OCI-LY7 (cell line): ENCODE measurements around the gene PUM2. TPM values are rescaled to one million over a fixed set of nuclear protein-coding genes. Genes with fewer than 3 reads are reported as not detected.
A peak's percentile ranks its signal among the peaks of the same experiment; 100 is the strongest.

ENCODE experiments used
- BruUV-seq: library from RNA; stranded (reverse); fragments of 400-500 nt; replicated peaks from 2 replicates; lab custom pipeline; 2021; lab: Mats Ljungman, UMichigan
- CTCF ChIA-PET: fragments of 300-600 bp; sonication (Branson Sonifier 250); formaldehyde crosslinking; loops from one replicate; lab custom pipeline; 2022; ENCODE audit warnings: antibody characterized with exemption; ENCODE audit not compliant: unreplicated experiment; lab: Charles Lee
- POLR2A ChIA-PET: fragments of 300-600 bp; sonication (Branson Sonifier 250); formaldehyde crosslinking; loops from one replicate; lab custom pipeline; 2022; ENCODE audit warnings: antibody characterized with exemption; lab: Charles Lee
- DNase-seq: peaks from one replicate; pipeline ENCODE4 v3.0.0-alpha.2; 2015; ENCODE audit warnings: low spot score
- H2AFZ ChIP-seq: fragments of 200-600 bp; sonication (generic), shearing (Covaris generic); 2 replicates; pipeline ENCODE4 v1.6.1; 2014; ENCODE audit warnings: mild to moderate bottlenecking, antibody characterized with exemption, low read length, moderate library complexity
- H3K27ac ChIP-seq: fragments of 200-600 bp; sonication (generic); 2 replicates; pipeline ENCODE4 v1.5.1; 2014; ENCODE audit warnings: mixed run types, low read depth, mild to moderate bottlenecking, moderate library complexity, low read length, inconsistent platforms; ENCODE audit not compliant: poor library complexity, severe bottlenecking
- H3K36me3 ChIP-seq: fragments of 200-600 bp; sonication (generic); 2 replicates; pipeline ENCODE4 v1.6.1; 2014; ENCODE audit warnings: mild to moderate bottlenecking, antibody characterized with exemption, low read length, moderate library complexity, mixed read lengths; ENCODE audit not compliant: insufficient read depth
- H3K4me1 ChIP-seq: fragments of 200-600 bp; sonication (generic); 2 replicates; pipeline ENCODE4 v1.5.1; 2014; ENCODE audit warnings: mild to moderate bottlenecking, low read length; ENCODE audit not compliant: insufficient read depth, poor library complexity, severe bottlenecking
- H3K4me2 ChIP-seq: fragments of 200-600 bp; sonication (generic); 2 replicates; pipeline ENCODE4 v1.6.1; 2014; ENCODE audit warnings: mild to moderate bottlenecking, low read length
- H3K4me3 ChIP-seq: fragments of 200-600 bp; sonication (generic); 2 replicates; pipeline ENCODE4 v1.5.1; 2014; ENCODE audit warnings: mild to moderate bottlenecking, low read depth, low read length; ENCODE audit not compliant: poor library complexity, severe bottlenecking
- H3K79me2 ChIP-seq: fragments of 200-600 bp; sonication (generic); 2 replicates; pipeline ENCODE4 v1.6.1; 2016; ENCODE audit warnings: low read depth, mild to moderate bottlenecking, low read length, moderate library complexity, mixed read lengths; ENCODE audit not compliant: insufficient read depth
- H3K9me2 ChIP-seq: fragments of 200-600 bp; sonication (generic); 2 replicates; pipeline ENCODE4 v1.6.1; 2016; ENCODE audit warnings: mild to moderate bottlenecking, low read length, mixed read lengths; ENCODE audit not compliant: insufficient read depth
- H3K9me3 ChIP-seq: fragments of 200-600 bp; sonication (generic); 2 replicates; pipeline ENCODE4 v1.6.1; 2014; ENCODE audit warnings: mild to moderate bottlenecking, mixed run types, low read length, mixed read lengths
- H4K20me1 ChIP-seq: fragments of 200-600 bp; sonication (generic); 2 replicates; pipeline ENCODE4 v1.6.1; 2014; ENCODE audit warnings: mild to moderate bottlenecking, antibody characterized with exemption, low read length, moderate library complexity, mixed read lengths; ENCODE audit not compliant: insufficient read depth
- CTCF ChIP-seq: fragments of 200-600 bp; sonication (generic); conservative IDR thresholded peaks from 2 replicates; pipeline ENCODE4 v1.5.1; 2014; ENCODE audit warnings: mild to moderate bottlenecking, antibody characterized with exemption, low read length, moderate library complexity, mixed read lengths
- EZH2phosphoT487 ChIP-seq: fragments of 200-600 bp; sonication (generic); IDR thresholded peaks from 2 replicates; pipeline ENCODE4 v1.6.1; 2018; ENCODE audit warnings: low read depth, borderline replicate concordance, mild to moderate bottlenecking, mixed run types, antibody characterized with exemption, low read length, moderate library complexity, mixed read lengths
- intact Hi-C: fragments of 100-400 bp; cut with micrococcal nuclease; formaldehyde crosslinking; loops from one replicate; pipeline ENCODE4 v1.10.0; 2022; ENCODE audit not compliant: unreplicated experiment
- total RNA-seq, 2 experiments: library from RNA; depleted of rRNA in 1 of 2; stranded (reverse); fragments of >200 nt in 1 of 2; shearing (Covaris generic) in 1 of 2; gene quantifications; 2 replicates each; pipeline ENCODE4 v1.2.3, GENCODE V29; 2014 to 2022

PUM2 gene
- total RNA-seq, 2 experiments from 2014 or later: 48.2 to 122 TPM

- BruUV-seq: no TSS peak
- no peak for TF ChIP-seq EZH2phosphoT487
- TF ChIP-seq CTCF: no peak
- ChIA-PET POLR2A (interaction anchor here (0.5 to 1.0 kb wide), 2 partner anchors 14 to 23 kb away, joined by 3 read pairs; no protein-coding TSS in a partner anchor), CTCF (interaction anchor here (0.7 to 1.0 kb wide), 2 partner anchors 31 to 322 kb away, joined by 3 to 4 read pairs; no protein-coding TSS in a partner anchor)
- peaks cover 100% of the 10 kb centered on the region for H3K79me2 ChIP-seq
- no peak overlapping the region for H2AFZ ChIP-seq
- H3K27ac ChIP-seq: no peak overlapping the region
- peaks cover 89% of the 10 kb centered on the region for H3K36me3 ChIP-seq
- H3K4me1 ChIP-seq: peaks cover 22% of the 10 kb centered on the region
- H4K20me1 ChIP-seq: peaks cover 43% of the 10 kb centered on the region
- peaks cover 60% of the 10 kb centered on the region for H3K9me3 ChIP-seq
- no peak overlapping the region for H3K4me3 ChIP-seq
- intact Hi-C loops: no loop called here
- H3K4me2 ChIP-seq: no peak overlapping the region
- no peak for DNase-seq
- no peaks in the 10 kb centered on the region for H3K9me2 ChIP-seq
Observed at GRCh38 chr2:20334605-20335203, 15.9 kb downstream of the PUM2 start.

DNA sequence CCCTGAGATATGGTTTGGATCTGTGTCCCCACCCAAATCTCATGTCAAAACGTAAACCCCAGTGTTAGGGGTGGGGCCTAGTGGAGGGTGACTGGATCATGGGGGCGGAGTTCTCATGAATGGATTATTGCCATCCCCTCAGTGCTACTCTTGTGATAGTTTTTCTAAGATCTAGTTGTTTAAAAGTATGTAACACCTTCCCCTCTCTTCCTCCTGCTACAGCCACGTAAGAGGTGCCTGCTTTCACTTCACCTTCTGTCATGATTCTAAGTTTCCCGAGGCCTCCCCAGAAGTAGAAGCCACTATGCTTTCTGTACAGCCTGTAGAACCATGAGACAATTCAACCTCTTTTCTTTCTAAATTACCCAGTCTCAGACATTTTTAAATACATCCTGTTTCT lies 16.9 kb downstream of the PUM2 start:
- H3K9me3 ChIP-seq: peaks cover 64% of the 10 kb centered on the region
- no TSS peak for BruUV-seq
- H3K4me2 ChIP-seq: no peak overlapping the region
- ChIA-PET POLR2A (interaction anchor here (1.0 kb wide), 1 partner anchor 22 kb away, joined by 3 read pairs; no protein-coding TSS in a partner anchor), CTCF (no interaction called here)
- peaks cover 33% of the 10 kb centered on the region for H4K20me1 ChIP-seq
- no peak for DNase-seq
- peaks cover 100% of the 10 kb centered on the region for H3K79me2 ChIP-seq
- H3K27ac ChIP-seq: no peak overlapping the region
- TF ChIP-seq CTCF (no peak), EZH2phosphoT487 (no peak)
- H3K36me3 ChIP-seq: peaks cover 90% of the 10 kb centered on the region
- peaks cover 14% of the 10 kb centered on the region for H3K4me1 ChIP-seq
- no peak overlapping the region for H2AFZ ChIP-seq
- intact Hi-C loops: no loop called here
- H3K9me2 ChIP-seq: no peaks in the 10 kb centered on the region
- H3K4me3 ChIP-seq: no peak overlapping the region

DNA sequence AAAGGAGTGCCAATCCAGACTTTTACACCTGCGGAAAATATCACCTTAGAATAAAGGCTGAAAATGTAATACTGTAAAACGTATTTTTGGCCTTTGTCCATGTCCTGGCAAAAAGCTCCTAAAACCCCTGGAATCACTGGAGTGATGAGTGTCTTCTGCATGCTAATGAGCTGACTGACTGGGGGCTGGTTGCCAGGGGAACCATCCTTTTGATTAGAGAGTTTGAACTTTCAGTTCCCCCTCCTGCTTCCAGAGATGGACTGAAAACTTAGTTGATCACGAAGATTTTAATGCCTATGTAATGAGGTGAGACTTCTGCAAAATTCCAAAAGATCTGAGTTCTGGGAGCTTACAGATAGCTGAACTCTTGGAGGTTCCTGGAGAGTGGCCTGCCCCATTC lies 20.5 kb downstream of the PUM2 start:
- POLR2A ChIA-PET: interaction anchor here (1.0 kb wide), 1 partner anchor 19 kb away, joined by 5 read pairs; no protein-coding TSS in a partner anchor
- Histone ChIP-seq H3K27ac (no peak overlapping the region), H4K20me1 (peaks cover 41% of the 10 kb centered on the region; the same call in 1 of the 2 replicates)

More for the DNA sequence above, 20.5 kb downstream of the PUM2 start:
- H3K9me3 ChIP-seq: peaks cover 54% of the 10 kb centered on the region
- H3K79me2 ChIP-seq: peaks cover 100% of the 10 kb centered on the region
- H3K4me3 ChIP-seq: no peak overlapping the region
- H3K4me1 ChIP-seq: peaks cover 14% of the 10 kb centered on the region
- H3K9me2 ChIP-seq: no peaks in the 10 kb centered on the region
- peak; percentile 11 for DNase-seq
- no peak overlapping the region for H2AFZ ChIP-seq
- peaks cover 100% of the 10 kb centered on the region for H3K36me3 ChIP-seq
- TF ChIP-seq CTCF (no peak), EZH2phosphoT487 (no peak)
- intact Hi-C loops: no loop called here
- no TSS peak for BruUV-seq
- CTCF ChIA-PET: no interaction called here
- H3K4me2 ChIP-seq: peak overlapping the region; percentile 18; the same call in 1 of the 2 replicates
